Hepatocyte (in vitro differentiated cells): ENCODE results near the gene PGLYRP1. TPM values are rescaled to one million over a fixed set of nuclear protein-coding genes. Genes with fewer than 3 reads are reported as not detected.

Experiments used
- DNase-seq: peaks from one replicate; pipeline ENCODE4 v3.0.0-alpha.2; 2016; ENCODE audit warnings: low spot score
- H2AFZ ChIP-seq: fragments of 200-600 bp; sonication (generic); 2 replicates; pipeline ENCODE4 v1.6.0; 2016; ENCODE audit warnings: antibody characterized with exemption, mild to moderate bottlenecking
- H3K27ac ChIP-seq: fragments of 200-600 bp; sonication (generic); 2 replicates; pipeline ENCODE4 v1.5.1; 2016; ENCODE audit warnings: mild to moderate bottlenecking
- H3K27me3 ChIP-seq: fragments of 200-600 bp; sonication (generic); 2 replicates; pipeline ENCODE4 v1.6.1; 2016
- H3K36me3 ChIP-seq: fragments of 200-600 bp; sonication (generic); replicated peaks from 2 replicates; pipeline ENCODE4 v1.5.1; 2016; ENCODE audit warnings: low read depth; ENCODE audit not compliant: insufficient read depth
- H3K4me1 ChIP-seq: fragments of 200-600 bp; sonication (generic); 2 replicates; pipeline ENCODE4 v1.5.1; 2016; ENCODE audit warnings: mild to moderate bottlenecking, moderate library complexity; ENCODE audit not compliant: insufficient read depth
- H3K4me2 ChIP-seq: fragments of 200-600 bp; sonication (generic); 2 replicates; pipeline ENCODE4 v1.6.0; 2016
- H3K4me3 ChIP-seq: fragments of 200-600 bp; sonication (generic); 2 replicates; pipeline ENCODE4 v1.5.1; 2016; ENCODE audit warnings: mild to moderate bottlenecking
- H3K79me2 ChIP-seq: fragments of 200-600 bp; sonication (generic); 2 replicates; pipeline ENCODE4 v1.6.0; 2017; ENCODE audit warnings: mild to moderate bottlenecking
- H3K9me2 ChIP-seq: fragments of 200-600 bp; sonication (generic); replicated peaks from 2 replicates; pipeline ENCODE4 v1.6.0; 2017; ENCODE audit warnings: mild to moderate bottlenecking; ENCODE audit not compliant: insufficient read depth
- H3K9me3 ChIP-seq: fragments of 200-600 bp; sonication (generic); 2 replicates; pipeline ENCODE4 v1.5.1; 2016; ENCODE audit warnings: low read depth, mild to moderate bottlenecking
- H4K20me1 ChIP-seq: fragments of 200-600 bp; sonication (generic); 2 replicates; pipeline ENCODE4 v1.6.0; 2016; ENCODE audit warnings: mild to moderate bottlenecking; ENCODE audit not compliant: insufficient read depth, poor library complexity, severe bottlenecking
- EZH2 ChIP-seq: fragments of 200-600 bp; sonication (generic); IDR thresholded peaks from 2 replicates; pipeline ENCODE4 v1.6.1; 2016; ENCODE audit warnings: antibody characterized with exemption, mild to moderate bottlenecking, borderline replicate concordance
- EZH2phosphoT487 ChIP-seq: fragments of 200-600 bp; sonication (generic); IDR thresholded peaks from one replicate; pipeline ENCODE4 v1.6.1; 2018; ENCODE audit warnings: antibody characterized with exemption, mild to moderate bottlenecking, low read depth, moderate library complexity; ENCODE audit not compliant: unreplicated experiment, severe bottlenecking
- WGBS: methylation state at CpG from one replicate; pipeline ENCODE4 v1.1.6; 2016; ENCODE audit warnings: low lambda C conversion rate; ENCODE audit errors: missing lambda C conversion rate; 5-methylcytosine and 5-hydroxymethylcytosine counted together
- polyA plus RNA-seq: library from polyadenylated mRNA; unstranded; fragments of >200 nt; fragmentation: Nextera tagmentation; extraction: Ambion mirVana; gene quantifications from 2 replicates; pipeline ENCODE4 v1.2.1, GENCODE V29; 2016
- total RNA-seq: library from RNA; depleted of rRNA; stranded (reverse); fragments of >200 nt; gene quantifications from 2 replicates; pipeline ENCODE4 v1.2.3, GENCODE V29; 2014
- TF ChIP-seq, protein P1 (sequence below): fragments of 200-600 bp; sonication (generic); IDR thresholded peaks from 2 replicates; pipeline ENCODE4 v1.5.1; 2016; ENCODE audit warnings: antibody characterized with exemption, mild to moderate bottlenecking; ENCODE audit not compliant: poor library complexity

PGLYRP1 gene
- total and polyA plus RNA-seq, 2 experiments from 2014 or later, result not detected

DNA sequence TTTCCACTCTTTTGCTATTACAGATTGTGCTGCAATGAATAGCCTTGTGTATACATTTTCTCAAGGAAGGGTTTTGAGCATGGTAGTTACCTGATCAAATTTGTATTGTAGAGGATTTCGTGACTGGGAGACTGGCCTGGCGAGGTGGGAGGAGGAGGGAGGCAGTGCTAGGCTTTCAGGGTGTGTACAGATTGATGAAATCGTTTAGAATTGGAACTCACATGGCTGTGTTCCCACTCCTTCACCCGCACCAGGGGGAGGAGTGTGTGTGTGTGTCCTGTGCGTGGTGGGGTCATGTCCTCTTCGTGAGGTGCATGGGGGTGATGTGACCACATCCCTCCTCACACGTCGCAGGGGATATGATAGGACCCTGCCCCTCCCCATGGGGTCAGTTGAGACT is 8.3 kb downstream of the PGLYRP1 start:
- WGBS, result 37% methylated on average over 8 of the region's 8 CpGs
- DNase-seq, result no peak
- Histone ChIP-seq H3K9me2 (no peaks in the 10 kb centered on the region), H3K4me2 (peak overlapping the region; percentile 98), H3K27me3 (peaks cover 26% of the 10 kb centered on the region), H3K27ac (no peak overlapping the region), H3K4me3 (no peak overlapping the region), H3K79me2 (no peaks in the 10 kb centered on the region), H3K36me3 (no peaks in the 10 kb centered on the region), H3K9me3 (no peaks in the 10 kb centered on the region), H3K4me1 (peaks cover 10% of the 10 kb centered on the region), H4K20me1 (peaks cover 15% of the 10 kb centered on the region), H2AFZ (no peak overlapping the region)
- no peak for TF ChIP-seq EZH2

DNA sequence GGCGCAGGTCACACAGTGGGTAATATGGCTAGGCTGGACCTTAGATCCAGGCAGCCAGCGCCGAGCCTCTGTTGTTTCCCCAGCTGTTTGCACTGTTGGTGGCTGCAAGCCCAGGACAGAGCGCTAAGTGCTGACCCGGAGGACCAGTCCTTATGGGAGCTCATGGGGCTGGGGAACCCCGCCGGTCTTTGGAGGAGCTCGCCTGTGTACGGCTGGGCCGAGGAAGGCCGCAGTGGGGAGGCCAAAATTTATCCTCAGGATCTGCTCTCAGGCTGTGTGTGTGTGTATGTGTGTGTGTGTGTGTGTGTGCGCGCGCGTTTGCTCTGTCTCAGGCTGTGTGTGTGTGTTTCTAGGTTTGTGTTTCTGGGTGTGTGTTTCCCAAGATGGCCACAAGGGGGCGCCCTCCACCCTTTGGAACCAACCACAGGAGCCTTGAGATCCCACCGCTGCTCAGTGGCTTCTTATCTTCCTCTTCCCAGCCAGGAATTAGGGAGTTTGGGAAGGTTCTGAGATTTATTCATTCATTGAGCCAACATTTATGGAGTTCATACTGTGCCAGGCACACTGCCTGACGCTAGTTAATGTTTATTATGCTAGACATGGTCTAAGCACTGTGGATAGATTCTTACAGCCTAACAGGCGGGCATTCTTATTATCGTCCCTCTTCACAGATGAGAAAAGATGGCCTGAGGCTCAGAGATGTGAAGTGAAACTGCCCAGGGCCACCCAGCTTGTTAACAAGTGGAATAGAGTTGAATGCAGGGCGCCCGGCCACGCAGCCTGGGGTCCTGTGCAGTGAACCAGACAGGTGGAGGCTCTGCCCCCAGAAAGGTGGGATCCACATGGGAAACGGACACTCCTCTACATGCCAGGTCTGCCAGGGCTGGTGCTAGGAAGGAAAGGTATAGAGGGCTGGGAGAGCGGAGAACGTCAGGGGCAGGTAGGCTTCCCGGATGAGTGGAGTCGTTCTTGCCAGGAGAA is 13.0 kb downstream of the PGLYRP1 start:
- no peak for TF ChIP-seq EZH2phosphoT487
- TF ChIP-seq, protein P1, sequence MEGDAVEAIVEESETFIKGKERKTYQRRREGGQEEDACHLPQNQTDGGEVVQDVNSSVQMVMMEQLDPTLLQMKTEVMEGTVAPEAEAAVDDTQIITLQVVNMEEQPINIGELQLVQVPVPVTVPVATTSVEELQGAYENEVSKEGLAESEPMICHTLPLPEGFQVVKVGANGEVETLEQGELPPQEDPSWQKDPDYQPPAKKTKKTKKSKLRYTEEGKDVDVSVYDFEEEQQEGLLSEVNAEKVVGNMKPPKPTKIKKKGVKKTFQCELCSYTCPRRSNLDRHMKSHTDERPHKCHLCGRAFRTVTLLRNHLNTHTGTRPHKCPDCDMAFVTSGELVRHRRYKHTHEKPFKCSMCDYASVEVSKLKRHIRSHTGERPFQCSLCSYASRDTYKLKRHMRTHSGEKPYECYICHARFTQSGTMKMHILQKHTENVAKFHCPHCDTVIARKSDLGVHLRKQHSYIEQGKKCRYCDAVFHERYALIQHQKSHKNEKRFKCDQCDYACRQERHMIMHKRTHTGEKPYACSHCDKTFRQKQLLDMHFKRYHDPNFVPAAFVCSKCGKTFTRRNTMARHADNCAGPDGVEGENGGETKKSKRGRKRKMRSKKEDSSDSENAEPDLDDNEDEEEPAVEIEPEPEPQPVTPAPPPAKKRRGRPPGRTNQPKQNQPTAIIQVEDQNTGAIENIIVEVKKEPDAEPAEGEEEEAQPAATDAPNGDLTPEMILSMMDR, result peak; percentile 78
- Histone ChIP-seq H2AFZ (no peak overlapping the region), H3K79me2 (no peaks in the 10 kb centered on the region), H3K4me2 (no peak overlapping the region), H3K36me3 (no peaks in the 10 kb centered on the region), H3K27me3 (peaks cover 20% of the 10 kb centered on the region), H3K9me3 (no peaks in the 10 kb centered on the region), H3K4me3 (no peak overlapping the region), H4K20me1 (peaks cover 7% of the 10 kb centered on the region), H3K27ac (no peak overlapping the region), H3K9me2 (no peaks in the 10 kb centered on the region), H3K4me1 (peaks cover 6% of the 10 kb centered on the region)
- peak; percentile 77 for DNase-seq
- WGBS, result 58% methylated on average over 28 of the region's 28 CpGs

DNA sequence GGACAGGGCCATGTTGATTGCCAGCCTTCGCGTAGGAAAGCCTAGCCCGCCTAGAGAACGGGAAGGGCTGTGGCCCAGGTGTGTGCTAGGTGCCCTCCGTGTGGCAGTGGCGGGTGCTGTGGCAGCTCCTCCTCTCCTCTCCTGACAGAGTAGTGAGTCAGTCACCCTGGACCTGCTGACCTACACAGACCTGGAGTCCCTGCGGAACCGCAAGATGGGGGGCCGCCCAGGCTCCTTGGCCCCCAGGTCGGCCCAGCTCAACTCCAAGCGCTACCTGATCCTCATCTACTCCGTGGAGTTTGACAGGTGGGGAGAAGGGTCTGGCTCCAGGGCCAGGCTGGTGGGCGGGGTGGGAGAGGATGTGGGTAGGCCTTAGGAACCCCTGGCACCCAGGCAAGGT is 16.4 kb downstream of the PGLYRP1 start:
- TF ChIP-seq EZH2phosphoT487 (no peak), EZH2 (no peak)
- TF ChIP-seq, protein P1, result no peak
- H4K20me1 ChIP-seq, result no peaks in the 10 kb centered on the region
- WGBS, result 96% methylated on average over 13 of the region's 13 CpGs
- H3K9me3 ChIP-seq, result no peaks in the 10 kb centered on the region
- no peaks in the 10 kb centered on the region for H3K79me2 ChIP-seq
- no peak overlapping the region for H2AFZ ChIP-seq
- DNase-seq, result no peak
- no peaks in the 10 kb centered on the region for H3K4me1 ChIP-seq
- H3K27me3 ChIP-seq, result no peaks in the 10 kb centered on the region
- H3K9me2 ChIP-seq, result no peaks in the 10 kb centered on the region
- no peak overlapping the region for H3K27ac ChIP-seq
- H3K4me2 ChIP-seq, result no peak overlapping the region
- H3K4me3 ChIP-seq, result no peak overlapping the region
- H3K36me3 ChIP-seq, result no peaks in the 10 kb centered on the region

DNA sequence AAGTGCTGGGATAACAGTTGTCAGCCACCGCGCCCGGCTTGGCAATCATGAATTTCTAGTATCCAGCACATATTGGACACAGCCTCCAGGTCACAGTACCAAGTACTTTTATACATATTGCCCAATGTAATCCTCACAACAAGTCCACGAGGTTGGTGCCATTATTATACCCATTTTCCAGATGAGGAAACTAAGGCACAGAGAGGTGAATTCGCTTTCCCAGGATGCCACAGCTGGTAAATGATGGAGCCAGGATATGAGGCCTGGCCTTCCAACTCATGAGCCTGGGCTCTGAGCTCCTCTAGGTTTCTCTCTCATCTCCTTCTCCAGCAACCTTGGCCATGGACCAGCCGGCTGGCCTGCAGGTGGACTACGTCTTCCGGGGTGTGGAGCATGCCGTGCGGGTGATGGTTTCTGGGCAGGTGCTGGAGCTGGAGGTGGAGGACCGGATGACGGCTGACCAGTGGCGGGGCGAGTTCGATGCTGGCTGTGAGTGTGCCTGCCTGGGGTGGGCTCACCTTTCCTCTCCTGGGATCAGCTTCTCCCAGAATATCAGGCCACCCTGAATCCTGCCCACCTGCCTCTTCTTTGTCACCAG is 20.1 kb downstream of the PGLYRP1 start:
- TF ChIP-seq EZH2phosphoT487 (no peak), EZH2 (no peak)
- TF ChIP-seq, protein P1, result no peak
- no peaks in the 10 kb centered on the region for H3K9me3 ChIP-seq
- H3K27ac ChIP-seq, result no peak overlapping the region
- H2AFZ ChIP-seq, result no peak overlapping the region
- peaks cover 7% of the 10 kb centered on the region for H3K4me1 ChIP-seq
- H3K36me3 ChIP-seq, result no peaks in the 10 kb centered on the region
- H3K27me3 ChIP-seq, result peaks cover 8% of the 10 kb centered on the region
- H3K79me2 ChIP-seq, result no peaks in the 10 kb centered on the region
- H3K4me2 ChIP-seq, result no peak overlapping the region
- DNase-seq, result no peak
- 94% methylated on average over 15 of the region's 15 CpGs for WGBS
- H3K4me3 ChIP-seq, result no peak overlapping the region
- no peaks in the 10 kb centered on the region for H4K20me1 ChIP-seq
- H3K9me2 ChIP-seq, result no peaks in the 10 kb centered on the region
